GM18868 (cell line): ENCODE results near the gene RGS14.
"Not testable (repeated sequence)": the region's sequence is repeated elsewhere in the genome, so short reads cannot be mapped to it uniquely, and the experiment has no call there.

ENCODE experiments used
- ATAC-seq: cut with Tn5 transposase; IDR thresholded peaks from one replicate; pipeline ENCODE4 v1.9.1; 2021; ENCODE audit warnings: mild to moderate bottlenecking, moderate library complexity; ENCODE audit not compliant: unreplicated experiment

The RGS14 gene

DNA sequence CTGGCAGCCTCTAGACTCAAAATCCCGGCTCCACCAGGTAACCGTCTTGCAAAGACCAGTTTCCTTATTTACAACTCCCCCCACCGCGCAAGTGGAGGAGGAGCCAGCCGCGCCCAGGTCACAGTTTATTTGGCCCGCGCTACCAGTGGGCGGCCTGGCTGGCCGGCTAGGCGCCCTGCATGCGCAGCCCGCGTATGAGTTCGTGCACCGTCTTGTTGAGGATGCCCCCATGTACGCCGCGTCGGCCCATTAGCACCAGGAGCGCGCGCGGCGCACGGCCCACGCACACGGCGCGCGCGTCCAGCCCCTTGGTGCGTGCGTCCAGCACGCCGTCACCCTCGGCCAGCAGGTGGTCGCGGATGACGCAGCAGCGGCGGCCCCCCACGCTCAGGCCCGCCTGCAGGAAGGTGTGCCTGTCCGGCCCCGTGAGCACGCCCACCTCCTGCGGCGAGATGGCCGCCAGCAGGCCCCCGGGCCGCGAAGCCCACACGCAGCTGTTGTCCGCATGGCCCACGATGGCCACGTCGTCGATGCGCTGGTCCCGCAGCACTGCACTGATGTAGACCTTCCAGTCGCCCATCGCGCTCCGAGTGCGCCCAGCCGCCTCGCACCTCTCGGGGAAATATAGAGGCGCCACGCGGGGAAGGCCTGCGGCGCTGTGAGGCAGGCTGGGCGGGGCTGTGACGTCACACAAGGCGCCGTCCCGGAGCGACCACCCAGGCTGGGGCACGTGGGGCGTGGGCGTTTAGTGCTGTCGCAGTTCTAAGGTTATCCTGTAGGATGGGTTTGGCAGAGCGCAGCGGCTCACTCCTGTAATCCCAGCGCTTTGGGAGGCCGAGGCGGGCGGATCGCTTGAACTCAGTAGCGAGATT lies 42.5 kb downstream of the RGS14 start, which contains the start of gene PFN3:
PFN3 (minus strand) TSS at position 665 of the 872 bp plus-strand sequence; CDS start at position 580, 85 bp downstream.
- ATAC-seq: no peak

DNA sequence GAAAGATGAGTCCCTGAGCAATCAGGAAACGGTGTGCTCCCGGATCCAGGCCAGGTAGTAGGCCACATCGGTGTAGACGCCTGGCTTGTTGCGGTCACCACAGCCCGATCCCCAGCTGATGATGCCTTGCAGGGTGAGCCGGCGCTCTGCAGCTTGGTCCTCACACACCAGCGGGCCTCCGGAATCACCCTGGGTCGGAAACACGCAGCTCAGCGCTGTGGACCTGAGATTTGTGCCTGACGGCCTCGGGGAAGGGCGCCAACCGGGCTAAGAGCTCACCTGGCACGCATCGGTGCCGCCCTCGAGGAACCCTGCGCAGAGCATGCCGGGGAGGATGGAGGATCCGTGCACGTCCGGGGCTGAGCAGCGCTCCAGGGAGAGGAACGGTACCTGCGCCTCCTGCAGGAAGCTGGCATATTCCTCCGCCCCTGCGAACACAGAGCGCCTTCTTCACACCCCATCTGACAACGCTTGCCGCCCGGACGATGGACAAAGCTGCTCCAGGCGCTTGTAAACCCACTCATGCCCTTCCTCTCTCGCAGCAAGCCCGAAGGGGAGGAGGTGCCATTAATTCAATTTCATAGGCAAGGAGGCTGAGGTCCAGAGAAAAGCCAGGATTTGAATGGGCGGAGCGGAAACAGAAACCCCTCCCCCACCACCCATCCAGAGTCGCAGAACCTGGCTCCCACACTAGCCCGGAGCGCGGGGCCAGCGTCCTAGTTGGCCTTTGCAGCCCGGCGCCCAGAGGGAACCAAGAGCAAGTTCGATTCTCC lies 44.7 kb downstream of the RGS14 start:
- no peak for ATAC-seq

DNA sequence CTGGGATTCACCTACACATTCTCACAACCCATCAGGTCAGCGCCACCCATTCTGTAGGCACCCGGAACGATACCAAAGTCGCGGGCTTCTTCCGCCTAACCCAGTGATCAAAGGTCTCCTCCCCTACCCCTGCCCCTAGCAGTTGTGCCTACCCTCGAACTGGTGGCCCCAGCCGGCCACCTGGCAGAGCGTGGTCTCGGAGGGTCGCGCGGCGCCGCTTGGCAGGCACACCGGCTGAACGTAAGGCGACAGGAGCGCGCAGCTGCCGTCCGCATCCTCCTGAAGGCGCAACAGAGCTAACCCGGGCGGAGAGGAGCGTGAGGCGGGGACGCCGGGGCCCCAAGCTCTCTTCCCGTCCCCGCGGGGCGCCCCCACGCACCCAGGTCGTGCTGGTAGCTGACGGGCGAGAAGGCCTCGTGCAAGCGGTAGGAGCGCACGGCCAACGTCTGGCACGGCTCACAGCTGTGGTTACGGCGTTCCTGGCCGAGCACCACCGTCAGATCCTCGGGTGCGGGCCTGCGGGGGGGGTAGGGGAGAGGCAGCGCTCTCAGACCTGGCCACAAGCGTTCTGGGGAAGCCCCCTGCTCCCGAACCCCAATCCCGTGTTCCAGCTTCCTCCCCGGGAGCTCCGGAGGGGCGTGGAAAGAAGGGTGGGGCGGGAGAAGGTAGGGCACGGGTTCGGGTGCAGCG lies 45.5 kb downstream of the RGS14 start:
- ATAC-seq: peak; percentile 19

DNA sequence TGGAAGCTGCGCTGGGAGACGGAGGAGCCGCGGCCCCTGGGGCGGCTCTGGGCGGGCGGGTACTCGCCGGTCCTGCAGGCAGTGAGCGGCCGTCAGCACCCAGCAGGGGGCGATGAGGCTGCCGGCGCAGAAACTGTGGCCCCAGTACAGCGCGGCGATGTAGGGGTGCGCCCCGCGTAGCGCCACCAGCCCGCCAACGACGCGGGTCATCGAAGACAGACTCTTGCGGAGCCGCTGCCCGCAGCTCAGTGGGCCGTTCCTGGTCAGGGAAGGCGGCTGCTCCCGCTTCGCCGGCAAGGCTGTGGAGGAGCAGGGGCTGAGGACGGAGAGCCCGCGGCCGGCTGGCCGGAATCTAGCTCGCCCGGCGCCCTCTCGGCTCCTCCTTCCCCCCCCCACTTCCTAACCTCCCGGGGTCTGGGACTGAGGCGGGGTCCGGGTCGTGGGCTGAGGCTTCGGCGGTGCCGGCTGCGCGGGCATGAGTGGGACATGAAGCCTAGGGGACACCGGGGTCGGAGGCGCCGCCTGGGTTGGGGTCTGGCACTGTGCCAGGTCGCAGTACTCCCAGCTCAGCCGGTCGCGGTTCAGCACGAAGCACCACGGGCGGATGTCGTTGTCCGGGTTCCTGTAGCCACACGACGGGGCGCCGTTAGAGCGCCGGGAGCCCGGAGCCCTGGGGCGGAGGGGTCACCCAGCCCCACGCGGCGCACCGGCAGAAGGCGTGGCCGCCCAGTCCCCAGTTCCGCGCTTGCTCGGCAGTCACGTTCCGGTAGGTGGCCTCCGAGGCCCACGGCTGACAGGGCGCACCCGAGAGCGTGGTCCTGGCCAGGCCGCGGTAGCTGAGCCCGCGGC lies 46.3 kb downstream of the RGS14 start:
- peak; percentile 72 for ATAC-seq

DNA sequence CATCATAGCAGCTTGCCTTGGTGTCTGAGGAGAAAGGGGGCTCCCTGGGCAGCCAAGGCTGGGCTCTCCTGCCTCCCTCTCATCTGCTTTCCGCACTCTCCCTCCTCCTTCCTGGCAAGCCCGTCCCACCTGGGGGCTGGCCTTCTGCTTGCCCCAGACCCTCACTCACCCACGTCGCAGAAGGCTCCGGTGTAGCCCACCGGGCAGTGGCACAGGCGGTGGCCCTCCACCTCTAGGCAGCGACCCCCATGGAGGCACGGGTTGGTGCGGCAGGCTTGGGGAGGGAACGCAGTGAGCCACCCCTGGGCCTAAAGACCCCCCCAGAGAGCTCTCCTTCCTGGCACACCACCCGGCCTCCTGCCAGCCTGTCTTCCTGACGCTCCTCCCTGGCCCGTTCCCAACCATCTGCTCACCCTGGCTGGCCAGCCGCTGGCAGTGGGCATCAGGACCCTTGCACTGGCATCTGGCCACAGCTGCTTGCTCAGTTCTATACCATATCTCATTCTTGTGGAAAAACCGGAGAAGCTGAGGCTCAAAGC lies 47.0 kb downstream of the RGS14 start:
- no peak for ATAC-seq

DNA sequence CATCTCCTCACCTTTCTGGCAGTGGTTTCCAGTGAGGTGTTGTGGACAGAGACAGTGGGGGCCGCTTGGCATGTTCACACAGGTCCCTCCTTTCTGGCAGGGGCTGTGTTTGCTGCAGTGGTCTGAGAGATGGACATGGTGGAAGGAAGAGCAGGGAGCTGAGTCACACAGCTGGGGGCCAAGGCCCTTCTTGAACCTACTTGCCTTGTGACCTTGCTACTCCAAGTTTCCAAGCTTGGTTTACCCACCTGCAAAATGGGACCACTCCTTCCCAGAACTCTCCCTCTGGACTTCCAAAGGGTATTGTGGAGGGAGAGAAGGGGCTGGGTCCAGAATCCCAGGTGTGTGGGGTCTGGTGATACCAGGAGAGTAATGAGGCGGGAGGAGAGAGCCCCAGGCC lies 47.6 kb downstream of the RGS14 start:
- no peak for ATAC-seq

DNA sequence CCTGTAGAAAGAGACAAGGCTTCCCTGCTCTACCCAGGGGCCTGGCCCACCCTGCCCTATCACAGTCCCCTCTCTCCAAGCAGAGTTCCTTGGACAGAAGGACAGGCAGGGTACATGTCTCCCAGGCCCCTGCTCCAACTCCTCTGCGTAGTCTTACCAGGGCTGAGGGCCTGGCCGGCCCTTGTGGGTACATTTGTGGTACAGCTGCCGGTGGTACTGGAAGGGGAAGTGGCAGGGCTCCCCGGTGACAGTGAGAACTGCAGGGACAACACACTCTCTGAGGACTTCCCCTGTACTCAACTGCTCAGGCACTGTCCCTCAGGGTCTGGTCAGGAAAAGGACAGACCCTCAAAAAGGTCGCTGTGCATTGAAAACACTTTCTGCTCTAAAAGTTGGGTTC lies 48.1 kb downstream of the RGS14 start:
- ATAC-seq: peak; percentile 31

DNA sequence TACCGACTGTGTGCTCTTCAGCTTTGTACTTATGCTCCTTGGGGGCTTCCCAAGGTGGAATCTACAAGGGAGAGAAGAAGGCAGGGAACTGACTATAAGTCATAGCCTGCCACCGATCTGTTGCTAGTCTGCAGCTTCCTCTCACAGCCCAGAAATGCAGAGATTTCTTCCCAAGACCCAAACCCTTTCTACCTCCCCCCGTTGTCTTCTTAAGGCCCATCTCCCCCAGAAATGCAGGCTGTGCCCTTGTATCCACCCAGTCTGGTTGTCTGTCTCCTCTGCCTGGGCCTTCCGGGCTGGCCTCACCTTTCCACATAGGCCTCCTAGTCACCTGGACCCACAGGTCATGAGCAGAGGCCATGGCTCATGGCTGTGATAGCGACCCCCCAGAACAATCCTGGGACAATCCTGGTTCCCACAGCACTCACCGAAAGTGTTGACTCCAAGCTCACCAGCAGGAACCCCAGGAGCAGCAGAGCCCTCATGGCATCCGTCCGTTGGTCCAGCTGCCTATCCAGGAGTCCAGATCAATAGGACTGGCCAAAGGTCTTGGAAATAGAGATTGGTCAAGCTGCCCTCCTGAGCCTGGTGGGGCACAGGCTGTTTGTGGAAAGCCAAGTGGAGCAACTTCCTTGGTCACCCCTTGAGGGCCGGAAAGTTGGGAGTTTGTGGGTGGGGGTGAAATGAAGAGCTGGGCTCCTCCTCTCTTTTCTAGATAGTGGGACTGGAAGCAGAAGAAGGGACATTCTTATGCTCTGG lies 51.5 kb downstream of the RGS14 start, which contains the start of gene F12:
F12 (minus strand) TSS at position 522 of the 759 bp plus-strand sequence; CDS start at position 485, 37 bp downstream.
- ATAC-seq: no peak

DNA sequence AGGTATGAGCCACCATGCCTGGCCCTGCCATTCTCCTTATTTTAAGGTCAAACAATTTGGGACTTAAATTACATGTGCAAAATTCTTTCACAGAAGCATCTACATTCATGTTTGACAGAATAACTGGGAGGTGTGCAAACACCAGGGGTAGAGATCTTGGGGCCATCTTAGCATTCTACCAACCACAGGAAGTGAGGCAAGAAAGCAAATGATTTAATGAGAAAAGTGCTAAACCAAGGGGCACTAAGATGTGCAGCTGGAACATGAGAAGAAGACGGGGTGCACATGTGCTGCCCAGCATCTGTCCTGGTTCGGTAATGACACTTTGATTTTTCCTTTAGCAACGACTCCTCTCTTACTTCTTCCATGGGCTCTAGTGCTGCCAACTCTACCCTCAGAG lies 52.9 kb downstream of the RGS14 start:
- no peak for ATAC-seq

DNA sequence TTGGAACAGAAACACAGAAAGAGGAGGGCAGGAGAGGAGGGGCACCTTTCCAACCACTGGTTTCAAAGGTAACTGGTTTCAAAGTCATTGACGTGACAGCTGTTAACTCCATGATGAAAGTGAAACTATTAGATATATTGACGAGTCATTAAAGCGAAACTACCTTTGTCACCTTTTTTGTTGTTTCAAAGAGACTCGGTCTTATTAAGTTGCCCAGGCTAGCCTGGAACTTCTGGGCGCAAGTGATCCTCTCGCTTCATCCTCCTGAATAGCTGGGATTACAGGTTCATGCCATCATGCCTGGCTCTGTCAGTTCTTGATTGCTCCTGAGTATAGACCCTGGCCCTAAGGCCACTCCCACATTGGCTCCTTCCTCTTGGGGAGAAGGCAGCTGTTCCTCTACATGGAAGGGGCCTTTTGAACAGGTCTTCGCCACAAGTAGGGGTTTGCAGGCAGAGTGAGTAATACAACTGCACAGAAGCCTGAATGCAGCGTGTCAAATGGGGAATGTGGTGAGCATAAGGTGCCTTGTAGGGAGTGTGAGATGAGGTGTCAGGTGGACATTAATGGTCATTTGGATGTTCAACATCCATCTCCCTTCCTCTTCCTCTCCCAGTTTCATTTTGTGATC lies 55.0 kb downstream of the RGS14 start:
- peak; percentile 67 for ATAC-seq

DNA sequence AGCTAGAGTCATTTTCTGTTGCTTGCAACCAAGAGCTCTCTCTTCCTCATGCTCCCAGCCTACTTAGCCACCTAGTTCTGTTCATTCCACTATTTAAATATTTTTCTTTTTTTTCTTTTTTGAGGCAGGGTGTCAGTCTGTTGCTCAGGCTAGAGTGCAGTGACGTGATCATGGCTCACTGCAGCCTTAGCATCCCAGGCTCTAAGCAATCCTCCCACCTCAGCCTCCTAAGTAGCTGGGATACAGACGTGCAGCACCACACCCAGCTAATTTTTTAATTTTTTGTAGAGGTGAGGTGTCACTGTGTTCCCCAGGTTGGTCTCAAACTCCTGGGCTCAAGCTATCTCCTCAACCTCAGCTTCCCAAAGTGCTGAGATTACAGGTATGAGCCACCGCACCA lies 56.8 kb downstream of the RGS14 start:
- no peak for ATAC-seq

DNA sequence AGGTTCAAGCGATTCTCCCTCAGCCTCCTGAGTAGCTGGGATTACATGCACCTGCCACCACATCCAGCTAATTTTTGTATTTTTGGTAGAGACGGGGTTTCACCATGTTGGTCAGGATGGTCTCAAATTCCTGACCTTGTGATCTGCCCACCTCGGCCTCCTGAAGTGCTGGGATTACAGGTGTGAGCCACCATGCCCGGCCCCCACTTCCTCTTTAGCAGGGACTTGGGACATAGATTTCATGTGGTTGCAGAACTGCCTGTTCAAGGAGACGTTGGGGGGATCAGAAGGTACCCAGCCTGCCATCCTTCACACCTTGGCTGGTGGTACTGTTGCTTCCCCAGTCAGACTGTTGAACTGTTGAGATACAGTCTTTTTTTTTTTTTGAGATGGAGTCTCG lies 59.4 kb downstream of the RGS14 start:
- ATAC-seq: not testable (repeated sequence)

DNA sequence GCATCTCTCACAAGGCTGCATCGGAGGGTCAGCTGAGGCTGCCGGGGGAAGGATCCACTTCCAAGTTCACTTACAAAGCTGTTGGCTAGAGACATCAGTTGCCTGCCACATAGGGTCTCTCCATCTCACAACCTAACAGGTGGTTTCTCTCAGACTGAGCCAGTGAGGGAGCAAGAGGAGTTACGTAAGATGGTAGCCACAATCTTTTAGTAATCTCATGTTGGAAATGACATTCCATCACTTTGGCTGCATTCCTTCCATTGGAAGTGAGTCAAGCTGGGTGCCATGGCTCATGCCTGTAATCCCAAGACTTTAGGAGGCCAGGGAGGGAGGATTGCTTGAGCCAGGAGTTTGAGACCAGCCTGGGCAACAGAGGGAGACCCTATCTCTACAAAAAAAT lies 61.3 kb downstream of the RGS14 start:
- no peak for ATAC-seq

DNA sequence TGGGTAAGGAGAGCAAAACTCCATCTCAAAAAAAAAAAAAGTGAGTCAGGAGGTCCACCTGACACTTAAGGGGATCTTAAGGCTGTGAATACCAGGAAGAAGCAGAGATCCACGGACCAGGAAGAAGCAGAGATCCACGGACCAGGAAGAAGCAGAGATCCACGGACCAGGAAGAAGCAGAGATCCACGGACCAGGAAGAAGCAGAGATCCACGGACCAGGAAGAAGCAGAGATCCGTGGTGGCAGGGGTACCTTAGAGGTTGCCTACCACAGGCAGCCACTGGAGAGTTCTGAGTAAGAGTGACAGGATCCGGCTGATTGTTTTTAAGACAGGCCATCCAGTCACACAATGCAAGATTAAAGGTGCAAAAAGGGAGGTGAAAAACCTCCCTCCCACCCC lies 62.7 kb downstream of the RGS14 start:
- ATAC-seq: not testable (repeated sequence)

DNA sequence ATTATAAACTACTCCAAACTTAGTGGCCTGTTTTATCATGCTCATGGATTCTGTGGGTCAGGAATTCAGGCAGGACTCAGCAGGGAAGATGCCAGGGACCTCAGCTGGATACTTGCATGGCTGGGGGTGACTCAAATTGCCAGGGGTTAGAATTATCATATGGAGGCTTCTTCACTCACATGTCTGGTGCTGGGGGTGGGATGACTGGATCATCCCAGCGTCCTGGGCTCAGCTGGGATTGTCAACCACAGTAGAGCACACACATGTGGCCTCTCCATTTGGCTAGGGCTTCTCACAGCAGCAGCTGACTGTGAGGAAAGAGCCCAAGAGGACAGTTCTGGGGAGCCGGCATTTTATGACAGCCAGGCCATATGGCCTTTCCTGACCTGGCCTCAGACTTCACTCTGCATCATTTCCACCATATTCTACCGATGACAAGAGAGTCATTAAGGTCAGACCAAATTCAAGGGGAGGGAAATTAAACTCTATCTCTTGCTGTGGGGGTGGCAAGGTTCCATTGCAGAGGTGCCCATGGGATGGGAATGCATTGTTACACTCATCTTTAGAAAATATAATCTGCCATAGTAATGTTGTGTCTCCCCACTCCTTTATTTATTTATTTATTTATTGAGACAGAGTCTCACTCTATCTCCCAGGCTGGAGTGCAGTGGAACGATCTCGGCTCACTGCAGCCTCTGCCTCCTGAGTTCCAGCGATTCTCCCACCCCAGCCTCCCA lies 63.5 kb downstream of the RGS14 start:
- ATAC-seq: no peak
